DMS79 (cell line): ENCODE measurements around the gene PON2.
"Not testable (repeated sequence)": the region's sequence is repeated elsewhere in the genome, so short reads cannot be mapped to it uniquely, and the experiment has no call there.

ENCODE experiments used
- DNase-seq: peaks from one replicate; lab custom pipeline; 2025; lab: John Stamatoyannopoulos, UW

PON2 gene

GRCh38 chr7:95434557-95435421 is at the start of gene PON2:
TSS of gene PON2 (minus strand) at chr7:95435028. CDS start at chr7:95434951, 77 bp downstream.
- DNase-seq, result peak; percentile 15

GRCh38 chr7:95482424-95482823 is 47.6 kb upstream of the PON2 start:
- no peak for DNase-seq

DNA sequence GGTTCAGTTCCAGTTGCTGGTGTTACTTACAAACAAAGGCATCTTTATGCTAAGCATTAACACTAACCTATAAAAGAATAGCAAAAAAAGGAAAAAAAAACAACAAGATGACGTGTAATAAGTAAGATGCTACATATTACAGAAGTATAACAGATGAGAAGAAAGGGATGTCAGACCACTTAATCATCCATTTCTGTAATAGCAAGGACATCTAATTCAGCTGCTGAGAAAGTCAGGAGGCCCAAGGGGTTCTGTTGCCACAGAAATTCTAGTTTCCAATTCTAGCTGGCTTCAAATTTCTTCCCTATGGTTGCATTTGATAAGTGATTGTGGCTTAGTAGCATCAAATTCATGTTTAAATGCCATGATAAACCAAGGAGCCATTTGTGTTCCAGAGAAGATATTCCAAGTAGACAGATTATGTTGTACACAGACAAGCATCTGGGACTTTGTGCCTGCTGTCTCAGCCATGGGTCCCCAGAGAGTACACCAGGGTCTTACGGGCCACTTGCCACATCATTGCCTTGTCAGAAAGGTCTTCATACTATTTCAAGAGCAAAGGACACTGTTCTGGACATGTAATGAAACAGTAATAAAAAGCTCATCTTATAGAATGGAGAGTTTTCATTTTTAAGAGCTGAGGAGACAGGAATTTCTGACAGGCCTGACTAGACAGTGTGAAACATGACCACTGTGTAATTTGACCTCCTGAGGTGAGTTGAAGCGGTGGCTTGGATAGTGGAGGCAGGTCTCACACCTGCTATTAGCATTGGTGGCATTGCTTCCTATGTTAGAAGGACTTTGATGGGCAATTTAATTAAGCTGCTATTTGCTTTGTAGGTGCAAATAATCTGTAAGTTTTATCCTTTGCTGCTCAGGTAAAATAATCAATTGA is 46.7 kb upstream of the PON2 start:
- DNase-seq, result no peak

GRCh38 chr7:95479992-95480624 is 45.3 kb upstream of the PON2 start:
- DNase-seq, result no peak

DNA sequence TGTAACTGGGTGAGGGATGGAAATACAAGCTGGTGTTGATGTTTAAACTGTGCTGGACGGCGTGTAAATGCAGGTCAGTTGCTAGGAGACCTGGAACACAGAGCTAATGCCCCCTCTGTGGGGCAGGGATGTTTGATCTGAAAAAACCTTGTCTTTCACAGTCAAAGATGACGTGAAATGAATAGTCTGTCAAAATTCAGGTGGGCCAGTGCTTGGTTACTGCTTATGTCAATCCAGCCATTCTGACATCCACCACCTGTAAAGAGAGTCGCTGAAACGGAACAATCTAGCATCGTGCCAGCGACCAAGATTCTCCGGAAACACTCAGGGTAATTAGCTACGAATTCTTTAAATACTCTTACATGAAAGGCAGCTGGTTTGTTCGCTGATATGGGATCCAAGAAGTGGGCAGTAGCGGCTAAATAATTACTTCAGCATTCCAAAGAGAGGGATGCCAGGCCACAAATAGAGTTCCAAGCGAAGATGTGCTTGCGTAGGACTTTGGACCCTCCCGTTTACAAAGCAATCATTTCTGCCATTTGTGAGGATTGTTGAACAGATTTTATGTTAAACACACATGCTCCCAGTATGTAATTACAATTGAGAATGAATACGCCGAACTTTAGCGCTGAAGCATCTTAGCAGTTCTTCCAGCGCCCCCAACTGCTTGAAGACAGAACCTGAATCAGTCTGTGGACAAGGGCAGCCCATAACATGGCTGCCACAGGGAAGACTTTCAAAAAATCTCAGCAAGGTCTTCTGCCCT is 43.6 kb upstream of the PON2 start:
- DNase-seq, result no peak

DNA sequence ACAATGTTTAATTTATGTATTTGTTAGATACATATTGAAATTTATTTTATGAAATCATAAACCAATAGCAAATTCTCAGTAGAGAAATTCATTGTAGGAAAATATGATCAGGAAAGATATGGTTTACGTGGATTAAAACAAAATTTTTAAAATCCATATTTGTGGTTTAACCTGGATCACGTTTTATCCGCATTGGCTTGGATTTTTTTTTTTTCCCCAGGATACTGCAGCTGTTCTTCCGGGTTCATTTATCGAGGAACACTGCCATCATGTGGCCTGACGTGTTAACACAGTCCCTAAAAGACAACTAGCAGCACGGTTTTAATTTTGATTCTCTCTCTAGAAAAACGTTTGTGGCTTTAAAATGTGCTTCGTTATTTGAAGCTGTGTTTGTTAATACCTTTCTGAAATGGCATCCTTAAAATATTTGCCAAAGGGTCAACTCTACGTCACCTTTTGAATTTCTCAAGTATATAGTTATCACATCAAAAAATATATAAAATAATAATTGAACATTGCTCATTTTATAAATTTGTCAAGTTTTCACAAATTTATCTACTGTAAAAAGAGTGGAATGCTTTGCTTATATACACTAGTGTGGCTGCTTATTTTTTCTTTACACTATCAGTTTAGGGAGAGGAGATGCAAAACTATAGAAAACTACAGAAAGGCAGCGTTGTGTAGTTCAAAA is 42.2 kb upstream of the PON2 start:
- DNase-seq, result peak; percentile 32

- no peak for DNase-seq
These were observed 41.4 kb upstream of the PON2 start for GRCh38 chr7:95476072-95476847.

DNA sequence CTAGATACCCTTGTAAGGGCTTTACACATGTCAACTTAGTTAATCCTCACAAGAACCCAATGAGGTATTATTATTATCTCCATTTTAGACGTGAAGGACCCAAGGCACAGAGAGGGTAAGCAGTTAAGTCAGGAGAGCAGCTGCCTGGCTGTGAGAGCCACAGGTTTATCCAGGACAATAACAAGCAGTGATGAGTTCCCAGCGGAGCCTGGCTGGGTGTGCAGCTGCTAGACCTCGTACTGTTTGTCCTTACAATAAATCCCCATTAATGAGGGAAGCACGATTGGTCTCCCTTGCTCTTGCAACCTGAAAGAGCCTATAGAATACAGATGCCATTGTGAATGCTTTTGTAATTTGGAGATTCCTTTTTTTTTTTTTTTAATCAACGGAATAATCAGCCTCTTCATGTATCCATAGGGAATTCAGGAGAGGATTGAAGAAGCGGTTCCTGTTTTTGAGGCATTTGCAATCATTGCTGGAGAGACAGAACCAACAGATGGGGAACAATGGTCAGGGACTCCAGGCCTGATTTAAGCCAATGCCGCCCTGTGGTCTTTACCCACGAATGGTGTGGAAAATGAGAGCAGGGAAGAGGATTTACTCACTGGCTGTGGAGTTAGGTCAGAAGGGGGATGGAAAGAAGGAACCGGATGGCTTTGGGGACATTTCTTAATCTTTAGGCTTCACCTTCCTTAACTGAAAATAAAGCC is 38.6 kb upstream of the PON2 start:
- DNase-seq, result no peak

- no peak for DNase-seq
These were observed 37.8 kb upstream of the PON2 start for GRCh38 chr7:95472581-95473161.

- no peak for DNase-seq
These were observed 36.2 kb upstream of the PON2 start for GRCh38 chr7:95471071-95471470.

DNA sequence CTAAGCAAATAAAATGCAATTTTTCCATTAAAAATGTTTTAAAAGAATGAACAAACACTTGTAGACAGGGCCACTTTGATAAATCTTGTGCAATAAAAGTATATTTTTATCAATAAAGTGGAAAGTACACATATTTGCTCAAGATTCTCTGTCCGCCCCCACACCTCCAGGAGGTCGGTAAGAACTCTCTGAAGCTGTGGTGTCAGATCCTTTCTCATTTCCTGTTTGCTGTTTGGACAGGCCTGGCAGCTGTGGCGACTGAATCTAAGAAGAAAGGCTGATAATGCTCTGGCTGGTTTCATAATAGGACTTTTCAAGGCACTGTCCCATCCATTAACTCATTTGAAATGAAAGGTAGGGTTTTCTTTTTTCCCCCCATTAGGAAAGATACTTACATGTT is 35.6 kb upstream of the PON2 start:
- DNase-seq, result no peak

DNA sequence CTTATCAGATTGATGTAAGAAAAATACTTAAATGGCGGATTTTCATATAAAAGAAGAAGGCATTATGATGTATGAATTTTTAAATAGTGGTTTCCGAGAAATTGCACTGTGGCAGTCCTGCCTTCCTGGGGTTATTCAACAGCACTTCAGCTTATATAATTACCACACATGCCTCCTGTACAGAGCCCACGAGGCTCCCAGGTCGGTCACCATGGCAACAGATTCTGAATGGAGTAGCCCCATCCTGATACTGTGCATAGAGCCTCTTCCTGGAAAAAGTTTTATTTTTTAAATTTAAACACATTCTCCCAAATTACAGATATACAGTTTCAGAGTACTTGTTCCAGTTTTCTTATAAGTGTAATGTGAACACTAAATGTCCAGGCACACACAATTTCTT is 35.0 kb upstream of the PON2 start:
- DNase-seq, result no peak

DNA sequence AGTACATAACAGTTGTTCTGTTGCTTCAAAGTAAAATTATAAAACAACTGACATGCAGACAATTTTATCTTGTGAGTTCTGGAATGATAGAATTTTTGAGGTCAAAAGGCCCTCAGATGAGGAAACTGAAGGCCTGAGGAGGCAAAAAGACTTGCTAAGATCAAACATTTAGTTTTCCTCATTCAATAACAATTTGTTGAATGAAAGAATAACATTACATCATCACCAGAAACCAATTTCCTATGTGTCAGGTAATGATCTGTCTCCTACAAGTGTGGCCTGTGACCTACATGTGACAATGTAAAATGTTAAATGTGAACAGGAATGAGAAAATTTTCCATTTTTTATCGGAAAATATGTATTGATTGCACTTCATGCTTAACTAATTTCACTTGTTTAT is 34.4 kb upstream of the PON2 start:
- no peak for DNase-seq

- DNase-seq, result no peak
These were observed 33.2 kb upstream of the PON2 start for GRCh38 chr7:95467912-95468607.

- DNase-seq, result not testable (repeated sequence)
These were observed 25.8 kb upstream of the PON2 start for GRCh38 chr7:95460653-95461052.

DNA sequence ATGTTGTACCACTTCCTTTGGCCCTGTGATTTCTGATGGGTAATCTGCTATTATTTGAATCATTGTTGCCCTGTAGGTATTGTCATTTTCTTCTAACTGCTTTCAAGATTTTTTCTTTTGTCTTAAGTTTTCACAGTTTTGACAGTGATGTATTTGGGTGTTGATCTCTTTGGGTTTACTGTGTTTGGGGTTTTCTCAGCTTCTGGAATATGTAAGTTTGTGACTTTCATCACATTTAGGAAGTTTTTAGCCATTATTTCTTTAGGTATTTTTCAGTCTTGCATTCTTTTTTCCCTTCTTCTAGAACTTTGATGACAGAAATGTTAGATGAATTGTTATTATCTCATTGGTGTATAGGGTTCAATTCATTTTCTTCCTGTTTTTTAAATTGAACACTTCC is 23.1 kb upstream of the PON2 start:
- DNase-seq, result no peak

DNA sequence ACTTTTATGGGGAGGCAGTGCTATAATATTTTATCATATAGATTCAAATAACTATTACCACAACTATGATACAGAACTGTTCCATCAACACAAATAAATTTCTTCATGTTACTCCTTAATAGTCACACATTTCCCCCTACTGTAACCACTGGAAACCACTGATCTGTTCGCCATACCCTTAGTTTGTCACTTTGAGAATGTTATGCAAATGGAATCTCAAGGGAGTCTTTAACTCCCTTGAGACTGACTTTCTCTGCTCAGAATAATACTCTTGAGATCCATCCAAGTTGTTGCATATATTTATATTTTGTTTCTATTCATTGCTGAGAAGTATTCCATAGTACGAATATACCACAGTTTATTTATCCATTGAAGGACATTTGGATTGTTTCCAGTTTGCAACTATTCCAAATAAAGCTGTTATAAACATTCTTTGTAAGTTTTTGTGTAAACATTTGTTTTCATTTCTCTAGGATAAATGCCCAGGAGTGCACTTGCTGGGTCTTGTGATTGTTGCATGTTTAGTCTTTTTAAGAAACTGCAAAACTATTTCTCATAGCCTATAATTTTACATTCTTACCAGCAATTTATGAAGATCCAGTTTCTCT is 19.7 kb upstream of the PON2 start:
- no peak for DNase-seq

DNA sequence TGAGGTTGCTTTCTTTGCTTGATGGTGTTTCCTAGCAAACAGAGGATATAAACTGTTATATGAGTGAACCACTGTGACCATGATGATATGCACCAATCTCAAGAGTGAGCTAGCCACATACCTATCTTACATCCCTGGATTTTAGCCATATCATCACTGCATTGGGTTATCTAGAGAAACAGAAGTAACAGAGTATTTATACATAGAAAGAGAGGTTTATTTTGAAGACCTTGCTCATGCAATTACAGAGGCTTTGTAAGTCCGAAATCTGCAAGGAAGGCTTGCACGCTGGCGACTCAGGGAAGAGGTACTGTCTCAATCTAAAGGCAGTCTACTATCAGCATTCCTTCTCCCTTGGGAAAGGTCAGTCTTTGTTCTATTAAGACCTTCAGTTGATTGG is 11.8 kb upstream of the PON2 start:
- no peak for DNase-seq
